ENCODE results near the gene FAM174B. TPM values are rescaled to one million over a fixed set of nuclear protein-coding genes. Genes with fewer than 3 reads are reported as not detected.

Gene FAM174B
- total and polyA plus RNA-seq, 2 donors (not counting 1 experiment from before 2014, with no cell fraction given) = 0.03 to 1.9 TPM

- Mint-ChIP-seq H3K27me3 (peaks cover 30% of the 10 kb centered on the region), H3K4me1 (no peaks in the 10 kb centered on the region), H3K27ac (no peak overlapping the region), H3K4me3 (no peak overlapping the region), H3K9me3 (ENCODE audit: insufficient read depth) (peaks cover 5% of the 10 kb centered on the region)
- Histone ChIP-seq H3K79me2 (ENCODE audit: control insufficient read depth, insufficient read depth, low read length) (no peaks in the 10 kb centered on the region), H3K36me3 (replicated peaks in 1 of 2; ENCODE audit: control extremely low read depth in 1 of 2, control insufficient read depth in 1 of 2, extremely low read depth in 1 of 2, insufficient read depth in 2 of 2, low read length in 1 of 2) (no peaks in the 10 kb centered on the region), H2AFZ (ENCODE audit: insufficient read depth, low read depth, low read length, poor library complexity, severe bottlenecking) (no peak overlapping the region), H3K4me3 (ENCODE audit: control extremely low read depth in 1 of 5, extremely low read depth in 1 of 5, insufficient read depth in 1 of 5, low read depth in 2 of 5, low read length in 4 of 5) (no peak overlapping the region), H3K9me3 (ENCODE audit: control extremely low read depth in 1 of 3, control insufficient read depth in 2 of 3, insufficient read depth in 1 of 3, low read length in 2 of 3) (peaks cover 1 to 3% (median 2%) of the 10 kb centered on the region in 3 donors), H3K4me1 (ENCODE audit: control insufficient read depth in 2 of 2, insufficient read depth in 2 of 2, low read length in 2 of 2) (no peaks in the 10 kb centered on the region), H3K27ac (ENCODE audit: low read length in 2 of 2) (no peak overlapping the region), H4K20me1 (ENCODE audit: control insufficient read depth, insufficient read depth, low read length, poor library complexity, severe bottlenecking) (no peaks in the 10 kb centered on the region), H3K4me2 (replicated peaks; ENCODE audit: low read depth, low read length, poor library complexity, severe bottlenecking) (no peak overlapping the region), H3K27me3 (replicated peaks in 1 of 4; ENCODE audit: control extremely low read depth in 1 of 4, control insufficient read depth in 3 of 4, insufficient read depth in 4 of 4, low read length in 3 of 4) (no peaks in the 10 kb centered on the region), H3K9ac (ENCODE audit: low read length) (no peak overlapping the region)
- WGBS (ENCODE audit: insufficient coverage) = 42% methylated on average over 2 of the region's 5 CpGs
- POLR2A ChIA-PET = no interaction called here
- TF ChIP-seq EZH2 (IDR thresholded peaks at IDR 0.05; ENCODE audit: borderline replicate concordance, insufficient read depth, low read depth, low read length, poor library complexity, severe bottlenecking) (no peak), CTCF (IDR thresholded peaks at IDR 0.05) (no peak)
- CTCF ChIA-PET = no interaction called here
- DNase-seq (no peak), ATAC-seq (ENCODE audit: low read depth) (no peak)
- intact Hi-C loops (cut with micrococcal nuclease) = no loop called here
These were observed 38.2 kb upstream of the FAM174B start for GRCh38 chr15:92693691-92694331.

- WGBS (ENCODE audit: insufficient coverage) = 60% methylated on average over 1 of the region's 3 CpGs
- Histone ChIP-seq H3K9me3 (ENCODE audit: control extremely low read depth in 1 of 3, control insufficient read depth in 2 of 3, insufficient read depth in 1 of 3, low read length in 2 of 3) (peaks cover 0 to 10% (median 7%) of the 10 kb centered on the region in 3 donors), H2AFZ (ENCODE audit: insufficient read depth, low read depth, low read length, poor library complexity, severe bottlenecking) (no peak overlapping the region), H3K79me2 (ENCODE audit: control insufficient read depth, insufficient read depth, low read length) (no peaks in the 10 kb centered on the region), H3K4me2 (replicated peaks; ENCODE audit: low read depth, low read length, poor library complexity, severe bottlenecking) (no peak overlapping the region), H3K4me3 (ENCODE audit: control extremely low read depth in 1 of 5, extremely low read depth in 1 of 5, insufficient read depth in 1 of 5, low read depth in 2 of 5, low read length in 4 of 5) (no peak overlapping the region), H3K4me1 (ENCODE audit: control insufficient read depth in 2 of 2, insufficient read depth in 2 of 2, low read length in 2 of 2) (no peaks in the 10 kb centered on the region), H3K9ac (ENCODE audit: low read length) (no peak overlapping the region), H3K36me3 (replicated peaks in 1 of 2; ENCODE audit: control extremely low read depth in 1 of 2, control insufficient read depth in 1 of 2, extremely low read depth in 1 of 2, insufficient read depth in 2 of 2, low read length in 1 of 2) (no peaks in the 10 kb centered on the region), H3K27me3 (replicated peaks in 1 of 4; ENCODE audit: control extremely low read depth in 1 of 4, control insufficient read depth in 3 of 4, insufficient read depth in 4 of 4, low read length in 3 of 4) (no peaks in the 10 kb centered on the region), H4K20me1 (ENCODE audit: control insufficient read depth, insufficient read depth, low read length, poor library complexity, severe bottlenecking) (no peaks in the 10 kb centered on the region), H3K27ac (ENCODE audit: low read length in 2 of 2) (no peak overlapping the region)
- H3K4me3 Mint-ChIP-seq = no peak overlapping the region
- no peak overlapping the region for H3K27ac Mint-ChIP-seq
- ChIA-PET CTCF (no interaction called here), POLR2A (no interaction called here)
- no peak for DNase-seq
- peaks cover 24% of the 10 kb centered on the region for H3K27me3 Mint-ChIP-seq
- H3K4me1 Mint-ChIP-seq = no peaks in the 10 kb centered on the region
- TF ChIP-seq CTCF (IDR thresholded peaks at IDR 0.05) (no peak), EZH2 (IDR thresholded peaks at IDR 0.05; ENCODE audit: borderline replicate concordance, insufficient read depth, low read depth, low read length, poor library complexity, severe bottlenecking) (no peak)
- peaks cover 9% of the 10 kb centered on the region for H3K9me3 Mint-ChIP-seq (ENCODE audit: insufficient read depth)
- no peak for ATAC-seq (ENCODE audit: low read depth)
- intact Hi-C loops (cut with micrococcal nuclease) = no loop called here
These were observed 34.8 kb upstream of the FAM174B start for GRCh38 chr15:92690395-92690794.
